ENCODE results near the gene WDR41. TPM values are rescaled to one million over a fixed set of nuclear protein-coding genes. Genes with fewer than 3 reads are reported as not detected.
"Not testable (repeated sequence)": the region's sequence is repeated elsewhere in the genome, so short reads cannot be mapped to it uniquely, and the experiment has no call there.

WDR41 gene
- polyA plus RNA-seq, 4 donors: 7.2 to 26.5 (median 10.7) TPM

DNA sequence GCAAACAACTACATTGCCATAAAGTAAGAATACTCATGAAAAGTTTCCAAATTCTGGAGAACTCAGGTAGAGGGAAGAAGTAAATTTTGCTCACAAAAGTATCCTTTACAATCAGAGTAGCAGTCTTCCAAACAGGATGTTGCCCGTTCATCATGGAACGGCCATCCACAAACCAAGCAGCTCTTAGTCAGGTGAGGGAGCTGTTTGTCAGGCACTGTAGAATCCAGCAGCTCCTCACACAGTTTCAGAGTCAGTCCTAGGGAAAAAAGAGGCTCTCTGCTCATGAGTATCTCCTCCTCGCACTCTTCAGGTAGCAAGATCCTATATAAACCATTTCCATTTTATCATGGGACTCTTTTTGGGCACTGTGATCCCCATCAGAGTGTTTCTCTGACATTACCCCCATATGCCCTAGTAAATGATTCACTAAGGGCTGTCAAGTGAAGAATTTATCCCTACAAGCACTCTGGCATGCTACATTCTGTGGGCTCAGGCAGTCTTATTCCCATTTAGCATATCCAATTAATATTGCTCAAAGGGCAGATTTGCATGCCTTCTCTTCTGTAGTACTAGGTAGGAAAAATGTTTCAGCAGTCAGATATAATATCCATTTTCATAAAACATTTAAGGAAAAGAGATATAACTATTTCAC is 97.9 kb downstream of the WDR41 start:
- DNase-seq: peak in 1 of 2 donors; percentile 35
- WGBS, 3 donors: 53 to 67% (median 56%) methylated on average over 3 of the region's 3 CpGs
- Histone ChIP-seq H3K27ac (ENCODE audit: low read depth in 1 of 3, low read length in 2 of 3) (no peak overlapping the region), H3K4me3 (ENCODE audit: low read depth in 1 of 3, low read length in 3 of 3) (no peak overlapping the region), H3K27me3 (ENCODE audit: control insufficient read depth in 3 of 3, insufficient read depth in 3 of 3, low read length in 3 of 3) (no peaks in the 10 kb centered on the region), H3K9me3 (ENCODE audit: control insufficient read depth in 2 of 2, insufficient read depth in 1 of 2, low read depth in 1 of 2, low read length in 1 of 2) (no peaks in the 10 kb centered on the region), H3K4me1 (ENCODE audit: control insufficient read depth in 3 of 3, insufficient read depth in 2 of 3, low read depth in 1 of 3, low read length in 2 of 3) (no peaks in the 10 kb centered on the region), H3K36me3 (ENCODE audit: control insufficient read depth in 3 of 3, insufficient read depth in 2 of 3, low read depth in 1 of 3, low read length in 3 of 3) (no peaks in the 10 kb centered on the region)
- no peak for FAIRE-seq

DNA sequence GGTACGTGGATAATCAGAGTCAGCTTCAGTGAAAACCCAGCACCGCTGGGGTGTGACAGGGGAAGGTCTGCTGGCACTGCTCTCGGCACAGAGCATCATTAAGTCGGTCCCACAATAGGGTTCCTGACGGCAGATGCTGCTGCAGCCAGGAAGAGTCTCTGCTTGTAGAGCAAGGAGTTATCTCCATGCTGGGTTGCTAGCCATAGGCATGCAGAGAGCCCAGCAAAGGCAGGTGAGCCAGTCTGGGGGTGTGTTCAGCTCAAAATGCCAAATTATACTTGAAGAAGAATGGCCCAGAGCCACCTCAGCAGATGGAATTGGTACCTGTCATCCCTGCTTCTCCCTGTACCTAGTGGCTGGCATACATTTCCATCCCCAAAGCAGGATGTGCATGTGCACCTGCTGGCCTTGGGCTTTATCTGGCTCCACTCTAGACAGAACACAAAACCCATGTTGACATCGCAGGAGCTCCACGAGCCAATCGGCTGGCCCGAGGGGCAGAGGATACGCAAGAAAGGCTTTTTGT is 100.8 kb downstream of the WDR41 start:
- no peaks in the 10 kb centered on the region for H3K4me1 ChIP-seq (ENCODE audit: control insufficient read depth in 3 of 3, insufficient read depth in 2 of 3, low read depth in 1 of 3, low read length in 2 of 3)
- H3K27ac ChIP-seq (ENCODE audit: low read depth in 1 of 3, low read length in 2 of 3): no peak overlapping the region
- H3K36me3 ChIP-seq (ENCODE audit: control insufficient read depth in 3 of 3, insufficient read depth in 2 of 3, low read depth in 1 of 3, low read length in 3 of 3): no peaks in the 10 kb centered on the region
- no peaks in the 10 kb centered on the region for H3K27me3 ChIP-seq (ENCODE audit: control insufficient read depth in 3 of 3, insufficient read depth in 3 of 3, low read length in 3 of 3)
- H3K4me3 ChIP-seq (ENCODE audit: low read depth in 1 of 3, low read length in 3 of 3): no peak overlapping the region
- no peaks in the 10 kb centered on the region for H3K9me3 ChIP-seq (ENCODE audit: control insufficient read depth in 2 of 2, insufficient read depth in 1 of 2, low read depth in 1 of 2, low read length in 1 of 2)
- no peak for DNase-seq
- no peak for FAIRE-seq
- WGBS, 3 donors: 90 to 94% (median 91%) methylated on average over 10 of the region's 10 CpGs

DNA sequence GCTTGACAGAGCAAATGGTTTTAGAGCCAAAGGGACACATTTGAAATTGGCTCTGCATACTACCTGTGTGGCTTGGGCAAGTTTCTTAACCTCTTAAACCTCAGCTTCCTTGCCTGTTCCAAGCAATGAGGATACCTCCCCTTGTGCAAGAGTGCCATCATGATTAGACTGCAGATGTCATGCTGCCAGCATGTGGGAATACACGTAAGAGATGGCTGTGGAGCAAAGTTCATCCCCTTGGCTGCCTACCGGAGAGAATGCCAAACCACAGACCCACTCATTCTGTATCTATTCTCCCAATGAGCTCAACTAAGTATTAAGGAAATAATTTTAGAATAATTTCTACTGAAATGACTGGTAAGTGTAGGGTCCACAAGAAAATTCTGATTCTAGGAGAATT is 101.3 kb downstream of the WDR41 start:
- FAIRE-seq: no peak
- Histone ChIP-seq H3K4me3 (ENCODE audit: low read depth in 1 of 3, low read length in 3 of 3) (no peak overlapping the region), H3K9me3 (ENCODE audit: control insufficient read depth in 2 of 2, insufficient read depth in 1 of 2, low read depth in 1 of 2, low read length in 1 of 2) (no peaks in the 10 kb centered on the region), H3K4me1 (ENCODE audit: control insufficient read depth in 3 of 3, insufficient read depth in 2 of 3, low read depth in 1 of 3, low read length in 2 of 3) (no peaks in the 10 kb centered on the region), H3K27me3 (ENCODE audit: control insufficient read depth in 3 of 3, insufficient read depth in 3 of 3, low read length in 3 of 3) (no peaks in the 10 kb centered on the region), H3K36me3 (ENCODE audit: control insufficient read depth in 3 of 3, insufficient read depth in 2 of 3, low read depth in 1 of 3, low read length in 3 of 3) (no peaks in the 10 kb centered on the region), H3K27ac (ENCODE audit: low read depth in 1 of 3, low read length in 2 of 3) (no peak overlapping the region)
- 11 to 60% (median 30%) methylated on average over 2 of the region's 2 CpGs for WGBS, 3 donors
- DNase-seq: peak; percentile 31 to 35

- no peaks in the 10 kb centered on the region for H3K36me3 ChIP-seq (ENCODE audit: control insufficient read depth in 3 of 3, insufficient read depth in 2 of 3, low read depth in 1 of 3, low read length in 3 of 3)
- H3K9me3 ChIP-seq (ENCODE audit: control insufficient read depth in 2 of 2, insufficient read depth in 1 of 2, low read depth in 1 of 2, low read length in 1 of 2): no peaks in the 10 kb centered on the region
- no peaks in the 10 kb centered on the region for H3K4me1 ChIP-seq (ENCODE audit: control insufficient read depth in 3 of 3, insufficient read depth in 2 of 3, low read depth in 1 of 3, low read length in 2 of 3)
- H3K27me3 ChIP-seq (ENCODE audit: control insufficient read depth in 3 of 3, insufficient read depth in 3 of 3, low read length in 3 of 3): no peaks in the 10 kb centered on the region
- no peak overlapping the region for H3K4me3 ChIP-seq (ENCODE audit: low read depth in 1 of 3, low read length in 3 of 3)
- no peak overlapping the region for H3K27ac ChIP-seq (ENCODE audit: low read depth in 1 of 3, low read length in 2 of 3)
- WGBS, 3 donors: 81 to 95% (median 89%) methylated on average over 3 of the region's 3 CpGs
- DNase-seq (no peak), FAIRE-seq (no peak)
Observed at GRCh38 chr5:77390221-77390620, 101.9 kb downstream of the WDR41 start.

DNA sequence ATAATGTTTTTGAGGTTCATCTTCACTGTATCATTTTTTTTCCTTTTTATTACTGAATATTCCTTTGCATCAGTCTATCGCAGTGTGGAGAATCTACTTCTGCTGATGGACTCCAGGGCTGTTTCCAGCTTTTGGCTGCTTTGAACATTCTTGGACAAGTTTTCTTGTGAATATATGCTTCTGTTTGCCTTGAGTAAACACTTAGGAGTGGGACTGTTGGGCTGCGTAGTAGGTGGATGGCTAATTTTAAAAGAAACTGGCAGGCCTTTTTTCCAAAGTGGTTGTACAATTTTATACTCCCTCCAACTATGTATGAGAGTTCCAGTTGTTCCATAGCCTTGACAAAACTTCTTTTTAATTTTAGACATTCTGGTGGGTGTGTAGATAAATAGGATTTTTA is 102.4 kb downstream of the WDR41 start:
- Histone ChIP-seq H3K27ac (ENCODE audit: low read depth in 1 of 3, low read length in 2 of 3) (no peak overlapping the region), H3K27me3 (ENCODE audit: control insufficient read depth in 3 of 3, insufficient read depth in 3 of 3, low read length in 3 of 3) (no peaks in the 10 kb centered on the region), H3K4me3 (ENCODE audit: low read depth in 1 of 3, low read length in 3 of 3) (no peak overlapping the region), H3K9me3 (ENCODE audit: control insufficient read depth in 2 of 2, insufficient read depth in 1 of 2, low read depth in 1 of 2, low read length in 1 of 2) (no peaks in the 10 kb centered on the region), H3K4me1 (ENCODE audit: control insufficient read depth in 3 of 3, insufficient read depth in 2 of 3, low read depth in 1 of 3, low read length in 2 of 3) (no peaks in the 10 kb centered on the region), H3K36me3 (ENCODE audit: control insufficient read depth in 3 of 3, insufficient read depth in 2 of 3, low read depth in 1 of 3, low read length in 3 of 3) (no peaks in the 10 kb centered on the region)
- 78 to 92% (median 90%) methylated on average over 2 of the region's 2 CpGs for WGBS, 3 donors
- FAIRE-seq: no peak
- DNase-seq: no peak

DNA sequence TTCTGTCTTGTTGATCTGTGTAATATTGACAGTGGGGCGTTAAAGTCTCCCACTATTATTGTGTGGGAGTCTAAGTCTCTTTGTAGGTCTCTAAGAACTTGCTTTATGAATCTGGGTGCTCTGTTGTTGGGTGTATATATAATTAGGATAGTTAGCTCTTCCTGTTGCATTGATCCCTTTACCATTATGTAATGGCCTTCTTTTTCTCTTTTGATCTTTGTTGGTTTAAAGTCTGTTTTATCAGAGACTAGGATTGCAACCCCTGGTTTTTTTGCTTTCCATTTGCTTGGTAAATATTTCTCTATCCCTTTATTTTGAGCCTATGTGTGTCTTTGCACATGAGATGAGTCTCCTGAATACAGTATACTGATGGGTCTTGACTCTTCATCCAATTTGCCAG is 105.8 kb downstream of the WDR41 start:
- 89 to 93% (median 90%) methylated on average over 1 of the region's 1 CpG for WGBS, 3 donors
- FAIRE-seq; H3K27ac ChIP-seq (ENCODE audit: low read depth in 1 of 3, low read length in 2 of 3); H3K9me3 ChIP-seq (ENCODE audit: control insufficient read depth in 2 of 2, insufficient read depth in 1 of 2, low read depth in 1 of 2, low read length in 1 of 2); H3K4me3 ChIP-seq (ENCODE audit: low read depth in 1 of 3, low read length in 3 of 3); H3K27me3 ChIP-seq (ENCODE audit: control insufficient read depth in 3 of 3, insufficient read depth in 3 of 3, low read length in 3 of 3); H3K36me3 ChIP-seq (ENCODE audit: control insufficient read depth in 3 of 3, insufficient read depth in 2 of 3, low read depth in 1 of 3, low read length in 3 of 3); H3K4me1 ChIP-seq (ENCODE audit: control insufficient read depth in 3 of 3, insufficient read depth in 2 of 3, low read depth in 1 of 3, low read length in 2 of 3); DNase-seq: not testable (repeated sequence)

DNA sequence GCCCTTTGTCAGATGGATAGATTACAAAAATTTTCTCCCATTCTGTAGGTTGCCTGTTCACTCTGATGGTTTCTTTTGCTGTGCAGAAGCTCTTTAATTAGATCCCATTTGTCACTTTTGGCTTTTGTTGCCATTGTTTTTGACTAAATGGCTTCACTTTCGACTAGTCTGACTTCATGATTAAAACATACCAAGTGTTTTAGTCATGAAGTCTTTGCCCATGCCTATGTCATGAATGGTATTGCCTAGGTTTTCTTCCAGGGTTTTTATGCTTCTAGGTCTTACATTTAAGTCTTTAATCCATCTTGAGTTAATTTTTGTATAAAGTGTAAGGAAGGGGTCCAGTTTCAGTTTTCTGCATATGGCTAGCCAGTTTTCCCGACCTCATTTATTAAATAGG is 108.8 kb downstream of the WDR41 start:
- not testable (repeated sequence) for DNase-seq; H3K9me3 ChIP-seq (ENCODE audit: control insufficient read depth in 2 of 2, insufficient read depth in 1 of 2, low read depth in 1 of 2, low read length in 1 of 2); H3K27ac ChIP-seq (ENCODE audit: low read depth in 1 of 3, low read length in 2 of 3); H3K4me1 ChIP-seq (ENCODE audit: control insufficient read depth in 3 of 3, insufficient read depth in 2 of 3, low read depth in 1 of 3, low read length in 2 of 3); H3K27me3 ChIP-seq (ENCODE audit: control insufficient read depth in 3 of 3, insufficient read depth in 3 of 3, low read length in 3 of 3); H3K4me3 ChIP-seq (ENCODE audit: low read depth in 1 of 3, low read length in 3 of 3); H3K36me3 ChIP-seq (ENCODE audit: control insufficient read depth in 3 of 3, insufficient read depth in 2 of 3, low read depth in 1 of 3, low read length in 3 of 3); FAIRE-seq
- 81 to 95% (median 93%) methylated on average over 2 of the region's 2 CpGs for WGBS, 3 donors
